KBM-7 (cell line): ENCODE results near the gene BACH2.
"Not testable (repeated sequence)": the region's sequence is repeated elsewhere in the genome, so short reads cannot be mapped to it uniquely, and the experiment has no call there.

Experiments
- DNase-seq: peaks from one replicate; pipeline ENCODE4 v3.0.0-alpha.2; 2015
- in situ Hi-C: fragments of 300-500 bp; cut with MboI; formaldehyde crosslinking; loops from 2 replicates; pipeline ENCODE4 v1.14.3; 2020; ENCODE audit warnings: low sequenced_read_pairs, low pct_unique_long_range_greater_than_20kb, mixed read lengths

BACH2 gene

DNA sequence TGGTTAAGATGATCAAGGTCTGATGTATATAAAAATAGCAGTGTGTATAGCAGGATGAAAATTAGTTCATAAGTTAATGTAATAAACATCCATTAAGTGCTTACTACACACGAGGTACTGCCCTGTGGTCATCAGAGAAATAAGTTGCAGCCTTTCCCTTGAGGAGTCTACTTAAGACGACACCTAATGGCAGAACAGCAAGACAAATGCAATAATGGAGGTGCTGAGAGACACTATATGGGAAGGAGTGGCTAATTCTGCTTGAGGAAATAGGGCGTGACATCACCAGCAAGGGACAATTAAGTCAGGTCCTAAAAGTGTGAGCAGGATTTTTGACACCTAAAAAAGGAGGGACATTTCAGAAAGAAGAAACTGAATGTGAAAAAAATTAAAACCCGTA is 75.2 kb downstream of the BACH2 start:
- in situ Hi-C loops = no loop called here
- no peak for DNase-seq

DNA sequence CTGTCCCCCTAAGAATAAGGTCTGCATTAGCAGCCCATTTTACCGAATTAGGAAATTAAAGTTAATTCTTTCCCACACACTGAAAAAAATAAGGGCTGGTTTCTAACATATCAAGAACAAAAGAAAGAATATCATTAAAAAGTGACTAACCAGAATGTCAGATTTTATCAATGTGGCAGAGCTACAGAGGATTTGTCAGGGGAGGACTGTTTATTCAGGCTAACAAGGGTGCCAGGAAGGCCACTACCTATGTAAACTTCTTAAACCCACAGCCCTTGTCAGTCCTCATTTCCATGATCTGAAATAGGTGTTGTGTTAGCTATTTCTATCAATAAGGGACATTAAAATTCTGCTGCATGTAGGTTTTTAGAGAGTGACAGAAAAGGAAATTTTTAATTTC is 76.4 kb downstream of the BACH2 start:
- DNase-seq = no peak
- in situ Hi-C loops = no loop called here

DNA sequence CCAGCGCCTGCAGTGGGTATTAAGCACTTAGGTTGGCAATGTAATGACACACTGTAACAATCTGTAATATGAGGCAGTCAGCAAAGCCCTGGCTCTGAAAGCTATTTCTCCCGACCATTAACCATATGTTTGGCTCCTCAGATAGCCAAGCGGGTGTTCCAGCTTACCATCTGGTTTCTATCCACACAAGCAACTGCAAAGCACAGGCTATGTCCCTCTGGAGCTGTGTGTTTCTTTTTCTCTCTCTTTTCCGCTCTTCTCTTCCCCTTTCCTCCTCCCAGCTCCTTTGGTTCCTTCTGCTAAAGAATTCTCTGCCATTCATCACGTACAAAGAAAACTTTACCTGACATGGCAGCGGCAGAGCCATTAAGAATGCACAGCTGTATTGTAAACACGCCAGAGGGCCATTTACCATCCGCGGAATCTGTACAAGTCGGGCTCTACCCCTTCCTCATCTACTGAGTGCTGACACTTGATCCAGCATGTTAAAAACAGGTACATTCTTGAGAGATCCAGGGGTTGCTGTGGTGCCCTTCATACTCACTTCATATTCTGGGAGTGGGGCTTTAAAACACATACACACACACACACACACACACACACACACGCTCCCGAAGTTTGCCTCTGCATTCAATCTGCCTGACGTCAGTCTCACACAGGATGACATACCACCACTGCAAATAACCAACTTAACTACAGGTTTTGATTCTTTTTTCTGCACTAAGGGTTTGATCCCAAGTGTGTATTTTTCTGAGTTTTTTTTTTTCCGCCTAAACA is 77.2 kb downstream of the BACH2 start:
- in situ Hi-C loops = no loop called here

DNA sequence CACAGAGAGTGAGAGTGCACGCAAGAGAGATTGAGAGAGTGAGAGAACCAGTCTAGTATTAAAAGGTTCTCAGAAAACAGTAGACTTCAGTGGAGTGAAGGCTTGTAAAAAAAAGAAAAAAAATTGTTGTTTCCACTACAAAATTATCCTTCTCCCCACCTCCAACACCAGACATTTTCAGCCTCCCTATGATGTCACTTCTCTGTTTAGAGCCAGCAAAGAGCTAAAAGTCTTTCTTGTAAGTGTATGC is 77.8 kb downstream of the BACH2 start:
- in situ Hi-C loops = no loop called here
- DNase-seq = no peak

More for the DNA sequence above, 77.2 kb downstream of the BACH2 start:
- no peak for DNase-seq

DNA sequence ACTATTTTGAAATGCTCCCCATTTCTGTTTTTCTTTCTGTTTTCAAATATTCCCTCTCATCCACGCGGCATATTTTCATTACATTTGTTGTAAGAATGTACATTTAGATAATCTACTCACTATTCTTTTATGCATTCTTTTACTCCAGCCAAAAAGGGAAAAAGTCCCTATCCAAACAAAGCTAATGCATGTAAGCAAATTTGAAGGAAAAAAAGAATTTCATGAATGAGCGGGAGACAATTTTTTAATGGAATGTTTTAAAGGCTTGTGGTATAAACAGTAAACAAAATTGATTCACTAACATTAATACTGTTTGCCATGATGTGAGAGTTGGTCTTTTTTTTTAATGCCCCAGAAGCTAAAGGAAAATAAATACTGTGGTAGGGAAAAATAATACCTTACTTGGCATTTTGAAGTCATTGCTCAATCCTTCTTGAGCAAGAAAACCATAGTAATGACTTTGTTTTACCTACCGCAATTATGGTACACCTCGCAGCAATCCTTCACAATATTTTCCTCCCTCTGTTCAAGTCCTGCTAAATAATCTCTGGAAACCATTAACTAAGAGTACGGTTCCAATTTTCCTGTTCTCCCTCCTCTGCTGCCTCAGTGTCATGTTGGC is 79.0 kb downstream of the BACH2 start:
- no peak for DNase-seq
- in situ Hi-C loops = no loop called here

DNA sequence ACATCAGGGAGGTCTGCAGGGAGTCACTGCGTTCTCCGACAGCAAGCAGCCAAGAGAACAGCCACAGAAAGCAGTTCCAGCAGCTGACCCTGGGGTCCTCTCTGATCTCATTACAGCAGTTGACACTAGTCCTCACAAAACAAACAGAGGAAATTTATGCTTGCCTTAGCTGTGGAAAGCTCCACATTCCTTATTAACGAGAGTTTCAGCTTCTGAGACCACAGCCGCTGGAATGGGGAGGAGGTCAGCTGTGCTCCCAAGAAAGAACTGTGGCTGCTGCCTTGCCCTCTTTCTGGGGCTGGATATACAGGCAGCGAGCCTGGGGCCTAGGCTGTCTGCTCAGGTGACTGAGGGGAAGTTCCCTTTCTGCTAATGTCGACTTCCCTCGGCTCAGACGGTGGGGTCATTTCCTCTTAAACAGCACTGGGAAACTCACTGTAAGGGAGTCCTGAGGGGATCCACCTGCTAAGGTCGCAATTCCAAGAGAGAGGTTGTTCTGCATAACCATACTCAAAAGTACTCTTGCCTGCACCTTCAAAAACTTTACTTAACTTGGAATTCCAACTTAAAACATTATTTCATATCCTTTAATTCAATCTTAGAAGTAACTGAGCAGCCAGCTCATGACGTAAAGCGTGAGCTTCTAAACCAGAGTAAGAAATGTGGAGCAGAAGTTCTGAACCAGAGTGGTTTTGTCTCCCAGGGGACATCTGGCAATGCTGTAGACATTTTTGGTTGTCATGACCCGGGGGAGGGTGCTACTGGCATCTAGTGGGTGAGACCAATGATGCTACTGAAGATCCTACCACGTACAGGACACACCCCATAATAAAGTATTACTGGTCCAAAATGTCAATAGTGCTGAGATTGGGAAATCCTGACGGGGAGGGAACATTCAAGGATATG is 80.3 kb downstream of the BACH2 start:
- DNase-seq = no peak

DNA sequence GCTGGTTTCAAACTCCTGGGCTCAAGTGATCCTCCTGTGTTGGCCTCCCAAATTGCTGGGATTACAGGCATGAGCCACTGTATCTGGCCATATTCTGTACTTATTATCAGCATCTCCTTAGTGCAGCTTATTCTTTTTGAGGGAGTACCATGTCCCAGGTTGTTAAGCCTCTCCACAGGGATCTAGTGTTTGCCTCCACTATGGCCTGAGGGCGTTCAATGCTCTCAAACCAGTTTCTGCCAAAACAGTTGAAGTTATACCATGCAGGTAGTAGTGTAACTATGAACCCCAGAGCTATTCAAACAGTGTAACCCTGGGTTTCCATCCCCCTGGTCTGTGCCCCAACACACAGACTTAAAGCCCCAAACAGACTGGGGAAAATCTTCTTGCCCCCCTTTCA is 81.7 kb downstream of the BACH2 start:
- in situ Hi-C loops = no loop called here
- no peak for DNase-seq

More for the DNA sequence above, 80.3 kb downstream of the BACH2 start:
- in situ Hi-C loops = no loop called here

DNA sequence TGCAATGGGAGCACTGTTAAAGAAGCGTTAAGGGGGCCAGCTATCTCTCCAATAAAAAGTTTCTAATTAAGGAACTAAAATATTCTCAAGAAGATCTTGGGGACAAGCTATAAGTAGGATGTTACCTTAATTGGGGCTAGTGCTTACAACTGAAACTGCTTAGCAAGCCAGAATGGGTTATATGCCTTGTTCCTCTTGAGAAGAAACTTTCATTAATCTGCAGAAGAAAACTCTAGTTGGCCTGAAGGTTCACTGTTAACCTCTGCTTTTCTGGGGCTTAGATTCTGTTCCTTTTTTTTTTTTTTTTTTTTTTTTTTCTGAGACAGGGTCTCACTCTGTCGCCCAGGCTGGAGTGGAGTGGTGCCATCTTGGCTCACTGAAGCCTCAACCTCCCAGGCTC is 82.2 kb downstream of the BACH2 start:
- in situ Hi-C loops = no loop called here
- no peak for DNase-seq

DNA sequence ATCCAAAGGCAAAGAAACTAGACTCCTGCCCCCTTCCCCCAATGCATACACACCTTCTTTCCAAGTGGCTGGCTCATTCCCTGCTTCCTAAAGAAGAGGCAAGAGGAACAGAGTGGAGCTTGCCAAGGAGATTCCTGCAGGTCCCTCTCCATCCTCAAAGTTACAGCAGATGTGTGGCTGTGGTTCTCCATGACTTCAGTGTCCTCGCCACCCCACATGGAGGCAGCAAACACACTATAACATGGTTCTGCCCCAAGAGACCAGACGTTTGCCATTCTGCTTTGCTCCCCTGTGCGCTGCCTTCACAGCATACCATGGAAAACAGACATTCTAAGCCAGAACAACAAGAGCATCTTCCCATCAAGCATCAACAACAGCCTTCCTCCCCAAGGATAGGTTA is 84.4 kb downstream of the BACH2 start:
- in situ Hi-C loops = no loop called here
- no peak for DNase-seq

DNA sequence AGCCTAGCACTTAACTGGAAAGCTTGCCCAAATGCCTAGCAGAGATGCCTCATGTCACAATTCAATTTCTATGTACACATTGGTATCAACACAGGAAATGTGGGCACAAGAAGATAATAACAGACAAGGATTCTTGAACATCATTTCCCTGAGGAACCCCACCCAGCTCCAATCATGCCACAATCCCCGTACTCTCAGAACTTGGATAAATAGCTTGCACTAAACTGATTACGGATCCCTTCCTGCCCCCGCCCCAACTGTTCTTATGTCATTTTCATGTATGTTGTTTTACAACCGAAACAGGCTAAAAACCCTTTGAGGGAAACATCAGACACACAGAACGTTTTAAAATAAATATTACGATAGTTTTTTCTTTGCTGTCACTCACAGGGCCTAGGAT is 87.1 kb downstream of the BACH2 start:
- in situ Hi-C loops = no loop called here
- DNase-seq = no peak

DNA sequence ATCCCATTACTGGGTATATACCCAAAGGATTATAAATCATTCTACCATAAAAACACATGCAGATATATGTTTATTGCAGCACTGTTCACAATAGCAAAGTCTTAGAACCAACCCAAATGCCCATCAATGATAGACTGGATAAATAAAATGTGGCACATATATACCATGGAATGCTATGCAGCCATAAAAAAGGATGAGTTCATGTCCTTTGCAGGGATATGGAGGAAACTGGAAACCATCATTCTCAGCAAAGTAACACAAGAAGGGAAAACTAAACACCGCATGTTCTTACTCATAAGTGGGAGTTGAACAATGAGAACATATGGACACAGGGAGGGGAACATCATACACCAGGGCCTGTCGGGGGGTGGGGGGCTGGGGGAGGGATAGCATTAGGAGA is 88.0 kb downstream of the BACH2 start:
- in situ Hi-C loops, DNase-seq: not testable (repeated sequence)

DNA sequence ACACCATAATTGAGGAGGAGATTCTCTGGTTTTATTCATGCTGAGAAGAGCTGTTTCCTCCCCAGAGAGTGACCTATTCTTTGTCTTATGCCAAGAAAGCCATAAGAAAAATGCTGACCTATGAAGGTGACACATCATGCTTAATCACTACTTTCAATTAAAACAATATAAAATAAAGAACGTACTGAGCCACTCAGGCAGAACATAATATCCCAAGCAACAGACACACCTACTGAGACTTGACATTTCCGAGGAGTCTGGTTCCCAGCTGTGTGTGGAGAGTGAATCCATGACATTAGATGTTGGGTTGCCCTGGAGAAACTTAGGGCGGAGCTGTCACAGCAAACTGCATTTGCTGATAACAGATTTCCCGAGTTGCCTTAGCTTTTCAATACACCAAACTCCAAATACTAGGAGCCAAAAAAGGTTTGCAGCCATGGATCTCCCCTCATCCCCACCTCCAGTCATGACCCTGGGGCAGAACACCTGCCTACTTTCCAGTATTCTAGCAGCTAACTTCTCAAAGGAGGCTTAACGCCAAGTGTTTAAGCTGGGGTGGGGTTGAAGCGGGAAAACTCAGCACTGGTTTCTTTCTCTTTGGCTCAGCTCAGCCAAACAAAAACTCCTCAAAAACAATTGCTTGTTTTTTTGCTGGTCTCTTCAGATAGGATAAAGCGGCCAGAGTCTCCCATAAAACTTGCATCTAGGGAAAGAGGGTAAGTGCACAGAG is 92.2 kb downstream of the BACH2 start:
- no peak for DNase-seq
- in situ Hi-C loops = no loop called here

DNA sequence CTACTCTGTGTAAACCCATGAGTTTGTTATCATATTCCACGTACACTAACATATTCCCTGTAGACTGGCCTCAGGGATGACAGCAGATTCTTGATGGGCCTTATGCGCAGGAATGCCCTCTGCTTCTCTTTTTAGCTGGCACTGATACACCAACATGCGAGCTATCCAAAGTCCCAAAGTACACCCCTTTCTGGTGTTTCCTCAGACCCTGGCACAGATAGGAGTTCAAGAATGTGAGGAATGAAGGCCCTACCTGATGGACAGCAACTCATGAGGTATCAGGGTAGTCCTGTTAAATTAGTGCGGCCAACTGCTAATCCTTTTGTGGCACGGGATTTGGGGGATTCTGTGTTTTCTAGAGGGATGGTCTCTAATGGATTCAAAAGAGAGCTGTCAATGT is 93.0 kb downstream of the BACH2 start:
- DNase-seq = no peak
- in situ Hi-C loops = no loop called here

DNA sequence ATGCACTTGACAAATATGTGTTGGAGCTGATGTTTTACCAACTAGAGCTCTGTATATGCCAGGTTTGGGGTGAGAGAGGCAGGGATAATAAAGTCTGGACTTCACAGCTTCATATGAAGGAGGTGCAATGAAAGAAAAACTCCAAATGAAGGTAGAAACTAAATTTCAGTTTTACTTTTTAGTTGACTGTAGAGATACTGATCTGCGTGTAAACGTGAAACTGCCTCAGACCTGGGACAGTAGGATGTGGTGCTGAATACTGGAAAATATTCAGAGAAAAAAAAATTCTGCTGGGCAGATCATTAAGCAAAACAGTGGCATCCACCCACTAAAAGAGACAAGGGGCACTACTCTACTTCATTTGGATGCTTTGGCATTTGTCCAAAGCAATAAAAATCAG is 94.5 kb downstream of the BACH2 start:
- in situ Hi-C loops = no loop called here
- no peak for DNase-seq

DNA sequence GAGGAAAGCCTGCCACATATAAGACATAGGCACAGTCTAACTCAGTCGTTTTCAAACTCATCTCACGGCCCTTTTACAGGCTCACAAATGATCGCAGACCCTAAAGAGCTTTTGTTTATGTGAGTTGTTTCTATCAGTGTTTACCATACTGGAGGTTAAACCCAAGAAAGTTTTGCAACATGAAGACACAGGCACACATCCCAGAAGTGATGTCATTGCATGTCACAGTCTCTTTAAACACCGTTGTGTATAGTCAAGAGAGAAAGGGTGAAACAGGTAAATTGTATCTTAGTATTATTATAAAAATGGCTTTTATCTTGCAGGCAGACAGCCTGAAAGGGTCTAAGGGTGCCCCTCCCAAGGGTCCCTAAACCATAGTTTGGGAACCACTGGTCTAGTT is 96.7 kb downstream of the BACH2 start:
- in situ Hi-C loops = no loop called here
- DNase-seq = no peak

DNA sequence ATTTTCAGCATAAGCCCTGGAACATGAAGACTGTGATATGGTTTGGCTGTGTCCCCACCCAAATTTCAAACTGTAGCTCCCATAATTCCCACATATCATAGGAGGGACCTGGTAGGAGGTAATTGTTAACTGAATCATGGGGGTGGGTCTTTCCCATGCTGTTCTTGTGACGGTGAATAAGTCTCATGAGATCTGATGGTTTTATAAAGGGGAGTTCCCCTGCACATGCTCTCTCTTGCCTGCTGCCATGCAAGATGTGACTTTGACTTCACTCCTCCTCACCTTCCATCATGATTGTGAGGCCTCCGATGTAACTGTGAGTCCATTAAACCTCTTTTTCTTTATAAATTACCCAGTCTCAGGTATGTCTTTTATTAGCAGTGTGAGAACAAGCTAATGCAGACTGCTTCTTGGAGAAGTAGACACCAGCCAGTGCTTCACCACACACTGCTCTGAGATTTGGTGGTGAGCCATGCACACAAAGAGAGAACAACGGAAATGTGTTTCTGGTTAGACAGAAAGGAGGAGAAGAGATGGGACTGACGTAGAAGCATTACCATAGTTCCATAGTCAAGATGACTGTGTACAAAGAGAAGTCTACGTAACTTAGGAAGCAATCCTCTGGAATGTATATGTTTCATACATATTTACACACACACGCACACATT is 97.8 kb downstream of the BACH2 start:
- in situ Hi-C loops = no loop called here
- no peak for DNase-seq

DNA sequence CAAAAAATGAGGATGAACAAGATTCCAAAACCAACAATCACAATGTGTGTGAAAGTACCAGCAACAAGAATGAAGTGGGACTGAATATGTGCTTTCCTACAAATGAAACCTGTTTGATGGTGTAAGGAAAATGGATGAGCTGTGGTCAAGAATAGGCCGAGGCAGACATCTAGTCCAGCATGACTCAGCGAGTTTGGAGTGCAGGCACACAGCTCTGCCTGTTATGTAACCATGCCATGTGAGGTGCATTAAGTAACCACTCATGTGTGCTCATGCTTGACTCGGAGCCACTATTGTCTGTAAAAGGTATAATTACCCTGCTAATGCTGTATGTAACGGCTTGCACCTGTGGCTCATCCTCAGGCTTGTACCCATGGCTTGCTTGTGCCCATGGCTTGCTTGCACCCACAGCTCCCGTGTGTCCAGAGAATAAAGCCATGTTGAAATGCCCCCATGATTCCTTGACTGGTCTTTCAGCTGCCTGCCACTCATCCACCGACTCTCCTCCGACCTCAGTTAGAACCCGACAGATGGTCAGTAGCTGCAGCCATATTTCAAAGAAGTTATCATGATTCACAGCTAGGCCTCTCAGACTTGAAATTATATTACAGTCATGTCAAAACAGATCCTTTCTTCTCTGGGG is 98.7 kb downstream of the BACH2 start:
- in situ Hi-C loops = no loop called here
- DNase-seq = no peak

DNA sequence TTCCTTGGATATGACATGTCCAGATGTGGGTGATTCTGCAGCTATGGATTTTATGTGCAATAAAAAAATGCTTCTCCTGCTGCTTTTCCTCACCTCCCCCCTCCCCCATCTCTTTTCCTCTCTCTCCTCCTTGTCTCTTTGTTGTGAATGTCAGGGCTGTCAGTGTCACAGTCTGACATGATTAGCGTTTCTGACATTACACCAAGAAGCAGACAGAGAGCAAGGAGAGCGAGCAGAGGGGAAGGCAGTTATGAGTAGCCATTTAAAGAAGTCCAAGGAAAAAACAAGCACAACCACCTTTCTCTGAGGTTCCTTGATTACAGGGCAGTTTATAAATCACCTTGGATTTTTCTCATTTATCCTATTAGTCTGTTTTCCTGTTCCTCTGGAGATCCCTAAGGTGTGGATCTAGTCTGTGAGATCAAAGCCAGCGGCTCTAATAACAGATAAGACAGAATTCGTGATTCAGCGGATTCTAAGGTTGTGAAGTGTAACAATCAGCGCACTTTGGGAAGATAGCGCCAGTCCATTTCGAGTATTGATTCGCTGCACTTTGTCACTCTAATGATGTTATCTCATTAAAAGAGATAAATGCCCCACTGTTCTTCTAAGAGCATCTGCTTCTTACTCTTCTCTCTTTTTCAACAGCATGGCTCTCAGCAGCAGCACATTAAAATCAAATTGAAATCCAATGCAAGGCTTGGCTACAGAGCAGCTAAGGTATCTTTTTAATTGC is 101.4 kb downstream of the BACH2 start:
- DNase-seq = no peak
- in situ Hi-C loops = no loop called here
